H9 (cell line): ENCODE data around the gene ARHGAP10. TPM values are rescaled to one million over a fixed set of nuclear protein-coding genes. Genes with fewer than 3 reads are reported as not detected.

Experiments used
- DNase-seq: peaks from one replicate; pipeline ENCODE4 v3.0.0-alpha.2; 2017
- H2AFZ ChIP-seq: one replicate; pipeline ENCODE4 v1.6.1; 2013; ENCODE audit warnings: mild to moderate bottlenecking, low read length, control low read depth, moderate library complexity
- H2AK5ac ChIP-seq: 2 replicates; pipeline ENCODE4 v1.6.1; 2013; ENCODE audit warnings: low read length, control low read depth, mixed read lengths; ENCODE audit not compliant: insufficient read length
- H2BK120ac ChIP-seq: one replicate; pipeline ENCODE4 v1.6.1; 2013; ENCODE audit warnings: low read depth, mild to moderate bottlenecking, low read length, control low read depth, inconsistent platforms; ENCODE audit not compliant: poor library complexity, severe bottlenecking
- H2BK12ac ChIP-seq: 2 replicates; pipeline ENCODE4 v1.6.1; 2013; ENCODE audit warnings: low read length, control low read depth, mixed read lengths, low read depth; ENCODE audit not compliant: insufficient read length
- H2BK15ac ChIP-seq: 2 replicates; pipeline ENCODE4 v1.6.1; 2013; ENCODE audit warnings: low read depth, low read length, control low read depth
- H2BK20ac ChIP-seq: one replicate; pipeline ENCODE4 v1.6.1; 2013; ENCODE audit warnings: low read depth, mild to moderate bottlenecking, low read length, control low read depth, inconsistent platforms; ENCODE audit not compliant: poor library complexity, severe bottlenecking
- H2BK5ac ChIP-seq: 2 replicates; pipeline ENCODE4 v1.6.1; 2013; ENCODE audit warnings: low read length, control low read depth, mixed read lengths; ENCODE audit not compliant: insufficient read length
- H3K14ac ChIP-seq: 2 replicates; pipeline ENCODE4 v1.6.1; 2013; ENCODE audit warnings: low read length, control low read depth; ENCODE audit not compliant: insufficient read depth
- H3K18ac ChIP-seq: 2 replicates; pipeline ENCODE4 v1.6.1; 2013; ENCODE audit warnings: low read depth, mild to moderate bottlenecking, mixed read lengths, low read length, control low read depth; ENCODE audit not compliant: insufficient read length
- H3K23ac ChIP-seq: 2 replicates; pipeline ENCODE4 v1.6.1; 2013; ENCODE audit warnings: low read length, control low read depth, mixed read lengths, low read depth; ENCODE audit not compliant: insufficient read length
- H3K23me2 ChIP-seq: 2 replicates; pipeline ENCODE4 v1.6.1; 2013; ENCODE audit warnings: low read depth, mild to moderate bottlenecking, mixed read lengths, low read length, control low read depth; ENCODE audit not compliant: insufficient read length, poor library complexity, severe bottlenecking
- H3K27ac ChIP-seq: 2 replicates; pipeline ENCODE4 v1.5.1; 2013; ENCODE audit warnings: low read length, control low read depth, mixed read lengths, low read depth; ENCODE audit not compliant: insufficient read length
- H3K27me3 ChIP-seq: 2 replicates; pipeline ENCODE4 v1.6.1; 2013; ENCODE audit warnings: low read length, control low read depth, inconsistent platforms; ENCODE audit not compliant: insufficient read depth
- H3K4ac ChIP-seq: 2 replicates; pipeline ENCODE4 v1.6.1; 2013; ENCODE audit warnings: low read depth, mild to moderate bottlenecking, control low read depth, inconsistent platforms, low read length, moderate library complexity
- H3K4me1 ChIP-seq: 2 replicates; pipeline ENCODE4 v1.6.1; 2013; ENCODE audit warnings: low read length, control low read depth, inconsistent platforms; ENCODE audit not compliant: insufficient read depth
- H3K4me2 ChIP-seq: 2 replicates; pipeline ENCODE4 v1.6.1; 2013; ENCODE audit warnings: low read length, control low read depth, mixed read lengths; ENCODE audit not compliant: insufficient read length, insufficient read depth
- H3K56ac ChIP-seq: 2 replicates; pipeline ENCODE4 v1.6.1; 2013; ENCODE audit warnings: low read depth, mild to moderate bottlenecking, mixed read lengths, low read length, control low read depth; ENCODE audit not compliant: insufficient read length
- H3K79me1 ChIP-seq: 2 replicates; pipeline ENCODE4 v1.6.1; 2013; ENCODE audit warnings: low read depth, mild to moderate bottlenecking, moderate library complexity, low read length, control low read depth, inconsistent platforms; ENCODE audit not compliant: insufficient read depth, poor library complexity, severe bottlenecking
- H3K79me2 ChIP-seq: 2 replicates; pipeline ENCODE4 v1.6.1; 2013; ENCODE audit warnings: low read length, control low read depth, inconsistent platforms; ENCODE audit not compliant: insufficient read depth
- H3K9ac ChIP-seq: 2 replicates; pipeline ENCODE4 v1.6.1; 2013; ENCODE audit warnings: low read length, control low read depth, mixed read lengths; ENCODE audit not compliant: insufficient read length; ENCODE audit errors: extremely low read depth
- H3K9me3 ChIP-seq: one replicate; pipeline ENCODE4 v1.6.1; 2013; ENCODE audit warnings: low read depth, low read length, inconsistent platforms; ENCODE audit not compliant: control insufficient read depth
- H3T11ph ChIP-seq: one replicate; pipeline ENCODE4 v1.6.1; 2013; ENCODE audit warnings: mild to moderate bottlenecking, low read length, control low read depth, inconsistent platforms
- H4K20me1 ChIP-seq: one replicate; pipeline ENCODE4 v1.6.1; 2013; ENCODE audit not compliant: control insufficient read depth, insufficient read length, insufficient read depth
- H4K5ac ChIP-seq: 2 replicates; pipeline ENCODE4 v1.6.1; 2013; ENCODE audit warnings: low read depth, mild to moderate bottlenecking, mixed read lengths, low read length, control low read depth; ENCODE audit not compliant: insufficient read length
- H4K8ac ChIP-seq: replicated peaks from 2 replicates; pipeline ENCODE4 v1.6.1; 2013; ENCODE audit warnings: low read length, control low read depth, mixed read lengths, low read depth; ENCODE audit not compliant: insufficient read length
- H4K91ac ChIP-seq: 2 replicates; pipeline ENCODE4 v1.6.1; 2013; ENCODE audit warnings: low read depth, mild to moderate bottlenecking, moderate library complexity, mixed read lengths, low read length, control low read depth; ENCODE audit not compliant: insufficient read length
- H3K27ac Mint-ChIP-seq, 3 experiments: 2 replicates in 2 of 3; 3 replicates in 1 of 3; pipeline ENCODE4 v1.8.0; 2020 to 2021; ENCODE audit warnings: mixed read lengths in 3 of 3, mild to moderate bottlenecking in 1 of 3, moderate library complexity in 1 of 3
- H3K27me3 Mint-ChIP-seq: 2 replicates; pipeline ENCODE4 v1.8.0; 2021; ENCODE audit warnings: low read depth, mild to moderate bottlenecking, moderate library complexity, mixed read lengths
- H3K36me3 Mint-ChIP-seq, 3 experiments: 2 replicates in 2 of 3; 3 replicates in 1 of 3; pipeline ENCODE4 v1.8.0; 2020 to 2021; ENCODE audit warnings: low read depth in 3 of 3, mixed read lengths in 3 of 3; ENCODE audit not compliant: insufficient read depth in 1 of 3
- H3K4me1 Mint-ChIP-seq, 2 experiments: 2 replicates each; pipeline ENCODE4 v1.8.0; 2020; ENCODE audit warnings: mixed read lengths in 2 of 2
- H3K4me3 Mint-ChIP-seq, 2 experiments: 2 replicates in 1 of 2; 3 replicates in 1 of 2; pipeline ENCODE4 v1.8.0; 2020 to 2021; ENCODE audit warnings: mild to moderate bottlenecking in 2 of 2, mixed read lengths in 2 of 2, moderate library complexity in 1 of 2
- H3K9me3 Mint-ChIP-seq, 2 experiments: 2 replicates in 1 of 2; 3 replicates in 1 of 2; pipeline ENCODE4 v1.8.0; 2020; ENCODE audit warnings: mild to moderate bottlenecking in 2 of 2, mixed read lengths in 2 of 2, moderate library complexity in 1 of 2
- WGBS: extraction: QIAGEN DNeasy Blood & Tissue Kit; methylation state at CpG from one replicate; pipeline ENCODE4 v1.1.7; 2013; ENCODE audit warnings: missing lambda C conversion rate, low lambda C conversion rate, mixed read lengths; ENCODE audit not compliant: insufficient read length; ENCODE audit errors: extremely low coverage; 5-methylcytosine and 5-hydroxymethylcytosine counted together
- total RNA-seq: library from RNA; stranded (reverse); gene quantifications from 2 replicates; pipeline ENCODE4 v1.2.1, GENCODE V29; 2021
- TF ChIP-seq, protein P1 (sequence below): fragments of 200-600 bp; sonication (generic); conservative IDR thresholded peaks from 3 replicates; pipeline ENCODE4 v1.8.0; 2021; ENCODE audit warnings: antibody characterized with exemption, mild to moderate bottlenecking

Gene ARHGAP10
- total RNA-seq, 1 experiment from 2014 or later, result 7.8 TPM

DNA sequence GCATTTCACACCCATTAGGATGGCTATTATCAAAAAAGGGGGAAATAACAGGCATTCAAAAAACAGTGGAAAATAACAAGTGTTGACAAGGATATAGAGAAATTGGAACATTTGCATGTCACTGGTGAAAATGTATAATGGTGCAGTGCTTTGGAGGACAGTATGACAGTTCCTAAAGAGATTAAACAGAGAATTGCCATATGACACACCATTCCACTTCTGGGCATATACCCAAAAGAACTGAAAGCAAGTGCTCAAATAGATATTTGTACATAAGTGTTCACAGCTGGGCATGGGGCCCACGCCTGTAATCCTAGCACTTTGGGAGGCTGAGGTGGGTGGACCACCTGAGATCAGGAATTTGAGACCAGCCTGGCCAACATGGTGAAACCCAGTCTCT lies 362.3 kb downstream of the ARHGAP10 start:
- H3T11ph ChIP-seq, result no peak overlapping the region
- no peak overlapping the region for H4K5ac ChIP-seq
- H3K4me1 ChIP-seq, result peaks cover 8% of the 10 kb centered on the region; the same call in 1 of the 2 replicates
- no peaks in the 10 kb centered on the region for H4K20me1 ChIP-seq
- H2BK12ac ChIP-seq, result no peak overlapping the region
- H4K8ac ChIP-seq, result no peak overlapping the region
- H3K27ac ChIP-seq, result no peak overlapping the region
- H2BK5ac ChIP-seq, result no peak overlapping the region
- H3K18ac ChIP-seq, result no peak overlapping the region
- H4K91ac ChIP-seq, result no peak overlapping the region
- no peak overlapping the region for H2BK15ac ChIP-seq
- no peaks in the 10 kb centered on the region for H3K79me2 ChIP-seq
- no peaks in the 10 kb centered on the region for H3K27me3 ChIP-seq
- H2AFZ ChIP-seq, result no peak overlapping the region
- no peak overlapping the region for H3K23ac ChIP-seq
- Mint-ChIP-seq H3K27ac (no peak overlapping the region), H3K36me3 (peaks cover 0 to 5% (median 4%) of the 10 kb centered on the region in 3 experiments; a peak in 2 of 7 replicates), H3K9me3 (peaks cover 0 to 3% of the 10 kb centered on the region in 2 experiments; a peak in 3 of 5 replicates), H3K4me3 (no peak overlapping the region; a peak in 1 of 5 replicates), H3K4me1 (peaks cover 22 to 27% of the 10 kb centered on the region in 2 experiments), H3K27me3 (no peaks in the 10 kb centered on the region)
- no peak overlapping the region for H3K4me2 ChIP-seq
- H3K56ac ChIP-seq, result no peak overlapping the region
- H3K9ac ChIP-seq, result no peak overlapping the region
- H2BK20ac ChIP-seq, result no peak overlapping the region
- WGBS, result no CpG with 5 or more reads among the region's 1 CpG
- H2BK120ac ChIP-seq, result no peak overlapping the region
- no peaks in the 10 kb centered on the region for H3K23me2 ChIP-seq
- no peak for DNase-seq
- H3K14ac ChIP-seq, result no peak overlapping the region
- TF ChIP-seq, protein P1, sequence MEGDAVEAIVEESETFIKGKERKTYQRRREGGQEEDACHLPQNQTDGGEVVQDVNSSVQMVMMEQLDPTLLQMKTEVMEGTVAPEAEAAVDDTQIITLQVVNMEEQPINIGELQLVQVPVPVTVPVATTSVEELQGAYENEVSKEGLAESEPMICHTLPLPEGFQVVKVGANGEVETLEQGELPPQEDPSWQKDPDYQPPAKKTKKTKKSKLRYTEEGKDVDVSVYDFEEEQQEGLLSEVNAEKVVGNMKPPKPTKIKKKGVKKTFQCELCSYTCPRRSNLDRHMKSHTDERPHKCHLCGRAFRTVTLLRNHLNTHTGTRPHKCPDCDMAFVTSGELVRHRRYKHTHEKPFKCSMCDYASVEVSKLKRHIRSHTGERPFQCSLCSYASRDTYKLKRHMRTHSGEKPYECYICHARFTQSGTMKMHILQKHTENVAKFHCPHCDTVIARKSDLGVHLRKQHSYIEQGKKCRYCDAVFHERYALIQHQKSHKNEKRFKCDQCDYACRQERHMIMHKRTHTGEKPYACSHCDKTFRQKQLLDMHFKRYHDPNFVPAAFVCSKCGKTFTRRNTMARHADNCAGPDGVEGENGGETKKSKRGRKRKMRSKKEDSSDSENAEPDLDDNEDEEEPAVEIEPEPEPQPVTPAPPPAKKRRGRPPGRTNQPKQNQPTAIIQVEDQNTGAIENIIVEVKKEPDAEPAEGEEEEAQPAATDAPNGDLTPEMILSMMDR, result no peak
- H3K79me1 ChIP-seq, result no peaks in the 10 kb centered on the region
- H3K9me3 ChIP-seq, result no peaks in the 10 kb centered on the region
- no peak overlapping the region for H3K4ac ChIP-seq
- no peak overlapping the region for H2AK5ac ChIP-seq
